ENCODE measurements around the gene SS18.

The SS18 gene

DNA sequence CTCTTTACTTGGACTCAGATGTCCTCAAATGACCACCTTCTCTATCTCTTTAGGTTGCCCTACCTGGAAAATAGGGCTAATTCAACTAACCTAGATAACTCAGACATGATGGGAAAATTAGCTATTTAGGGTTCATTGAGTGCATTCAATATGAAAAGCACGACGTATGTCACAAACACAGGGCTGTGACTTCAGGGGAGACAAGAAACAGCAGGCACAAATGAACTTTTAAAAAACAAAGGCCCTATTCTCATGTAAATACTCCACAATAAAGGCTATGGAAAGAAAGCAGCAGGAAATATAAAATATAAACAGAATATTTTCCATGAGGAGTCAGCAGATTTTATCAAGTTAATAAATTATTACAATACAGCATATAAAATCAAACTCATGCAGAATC lies 97.8 kb downstream of the SS18 start:
- DNase-seq: no peak

DNA sequence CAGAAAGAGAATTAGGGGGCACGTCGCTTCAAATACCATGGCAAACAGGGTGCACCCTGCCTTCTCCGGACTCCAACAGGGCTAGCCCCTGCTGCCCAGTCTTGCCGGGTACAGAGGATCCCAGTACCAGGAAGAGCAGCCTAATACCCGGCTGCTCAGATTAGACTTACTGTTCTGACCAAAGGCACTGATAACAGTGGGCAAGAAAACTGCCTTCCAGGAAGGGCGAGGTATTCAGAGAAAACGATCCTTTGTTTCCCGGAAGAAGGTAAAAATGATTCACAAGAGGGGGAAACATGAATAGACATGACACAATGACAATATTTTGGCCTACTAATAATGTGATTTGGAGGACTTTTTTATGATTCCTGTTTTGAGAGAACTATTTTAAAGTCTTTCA lies 99.9 kb downstream of the SS18 start:
- no peak for DNase-seq

DNA sequence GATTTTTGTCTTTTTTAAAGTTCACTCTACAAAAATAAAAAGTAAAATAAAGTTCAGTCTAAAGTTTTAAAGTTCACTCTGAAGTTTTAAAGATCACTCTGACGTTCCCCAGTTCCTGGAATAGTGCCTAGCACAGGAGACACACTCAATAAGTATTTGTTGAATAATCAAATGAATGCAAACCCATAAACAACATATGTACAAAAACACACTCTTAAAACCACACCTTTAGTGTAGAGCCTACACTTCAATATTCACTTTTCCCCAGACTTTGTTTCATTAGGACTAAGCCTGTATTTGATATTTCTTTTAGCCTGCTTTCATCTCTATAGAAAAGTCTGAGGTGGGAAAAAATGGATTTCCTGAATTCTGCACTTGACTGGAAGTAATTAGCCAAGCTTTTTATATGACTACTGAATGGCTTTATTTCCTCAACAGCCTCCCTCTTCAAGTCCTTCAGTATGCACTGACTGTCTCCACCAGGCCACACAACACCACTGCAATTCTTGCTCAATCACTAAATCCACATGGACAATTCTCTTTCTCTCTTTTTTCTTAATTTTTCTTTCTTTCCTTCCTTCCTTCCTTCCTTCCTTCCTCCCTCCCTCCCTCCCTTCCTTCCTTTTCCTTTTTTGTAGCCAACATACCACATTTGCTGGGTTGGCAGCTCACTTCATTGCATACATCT lies 104.6 kb downstream of the SS18 start:
- no peak for DNase-seq

DNA sequence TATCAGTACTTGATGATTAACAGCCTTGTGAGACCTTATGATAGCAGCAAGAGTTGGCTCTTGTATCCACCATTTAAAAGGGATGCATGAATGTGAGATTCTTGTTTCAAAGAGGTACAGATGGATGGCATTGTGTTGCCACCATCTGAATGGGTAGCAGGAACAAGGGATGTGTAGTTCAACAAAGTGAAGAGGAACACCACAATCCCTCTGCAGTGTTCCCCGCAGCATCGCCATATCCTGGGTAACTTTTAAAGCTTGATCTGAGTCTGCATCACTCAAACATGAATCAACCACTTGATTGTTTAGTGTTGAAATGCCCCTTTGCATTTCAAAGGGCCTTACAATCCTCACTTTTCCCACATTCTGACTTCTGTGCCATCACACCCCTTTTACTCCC lies 106.7 kb downstream of the SS18 start:
- no peak for DNase-seq

DNA sequence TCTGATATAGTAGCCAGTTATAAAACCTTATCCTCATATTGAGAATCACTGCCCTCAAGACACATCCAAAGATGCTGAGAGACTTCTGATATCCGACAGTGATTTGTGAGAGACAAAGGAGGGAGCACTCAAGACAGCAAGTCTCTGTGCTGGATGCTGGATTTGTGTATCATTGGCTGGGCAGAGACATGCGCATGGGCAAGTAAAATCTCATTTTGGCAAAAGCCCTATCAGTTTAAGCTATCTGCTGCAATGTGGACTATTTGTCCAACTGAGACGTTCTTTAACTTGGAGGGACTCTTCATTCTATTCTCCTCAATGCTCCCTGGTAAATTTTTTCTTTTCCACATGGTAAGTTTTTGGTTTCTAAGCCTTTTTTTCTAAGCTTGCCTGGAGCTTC lies 107.5 kb downstream of the SS18 start:
- no peak for DNase-seq

DNA sequence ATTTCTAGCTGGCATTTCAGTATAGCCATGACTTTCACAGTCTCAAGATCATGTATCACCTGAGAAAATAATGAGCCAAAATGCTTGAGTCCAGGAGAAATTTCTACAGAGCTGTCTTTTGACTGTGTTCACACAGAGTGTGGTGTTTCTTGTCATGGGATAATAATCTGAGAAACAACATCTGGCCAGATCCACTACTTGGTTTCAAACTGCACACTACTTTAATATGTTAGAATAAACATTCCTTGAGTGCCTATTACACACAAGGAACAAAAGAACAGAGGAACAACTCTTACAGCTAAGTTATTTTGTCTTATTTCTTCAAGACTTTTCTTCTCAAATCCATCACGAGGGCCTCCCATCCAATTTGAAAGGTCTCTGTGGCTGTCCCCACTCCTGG lies 108.3 kb downstream of the SS18 start:
- DNase-seq: no peak

DNA sequence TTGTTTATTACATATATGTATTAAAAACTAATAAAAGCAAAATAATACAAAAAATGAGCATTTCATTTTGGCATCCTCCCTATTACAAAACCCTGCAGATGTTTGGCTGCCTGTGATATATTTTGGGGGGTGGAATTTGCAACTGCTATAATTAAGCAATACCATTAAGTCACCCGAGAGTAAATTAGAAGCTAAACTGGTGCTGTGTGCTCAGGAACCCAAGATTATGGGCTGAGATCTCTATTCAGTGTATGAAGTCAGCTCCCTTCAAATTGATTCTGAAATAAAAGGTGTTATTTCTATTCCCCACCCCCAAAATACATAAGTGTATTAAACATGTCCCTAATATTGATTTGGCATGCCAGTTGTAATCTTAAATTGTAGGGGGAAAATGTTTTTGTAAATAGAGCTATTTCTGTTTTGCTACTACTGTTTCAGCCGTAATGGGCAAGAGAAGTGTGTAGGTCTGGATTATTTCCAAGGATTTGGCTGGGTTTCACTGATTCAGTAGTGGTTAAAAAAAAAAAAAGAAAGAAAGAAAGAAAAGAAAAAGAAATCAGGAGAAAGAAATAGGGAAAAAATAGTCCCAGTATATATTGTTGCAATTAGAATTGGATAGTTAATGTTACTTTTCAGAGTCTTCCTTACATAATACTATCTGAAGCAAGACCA lies 110.9 kb downstream of the SS18 start:
- no peak for DNase-seq

DNA sequence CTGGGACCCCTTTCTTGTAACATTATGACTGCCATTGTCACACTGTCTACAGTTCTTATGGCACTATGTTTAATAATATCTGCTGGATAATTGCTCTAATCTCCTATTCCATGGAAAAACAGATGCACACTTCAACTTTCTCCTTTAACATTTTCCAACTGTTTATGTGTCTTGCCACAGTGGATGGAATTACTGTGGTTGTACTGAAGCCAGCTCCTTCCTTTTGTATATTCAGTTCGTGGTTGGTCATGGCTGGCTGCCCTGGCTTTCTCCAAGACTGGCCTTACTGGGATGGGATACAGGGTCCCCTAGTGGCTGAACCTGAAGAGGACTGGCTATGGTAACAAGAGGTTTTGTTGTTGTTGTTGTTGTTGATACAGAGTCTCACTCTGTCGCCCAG lies 113.9 kb downstream of the SS18 start:
- DNase-seq: no peak

DNA sequence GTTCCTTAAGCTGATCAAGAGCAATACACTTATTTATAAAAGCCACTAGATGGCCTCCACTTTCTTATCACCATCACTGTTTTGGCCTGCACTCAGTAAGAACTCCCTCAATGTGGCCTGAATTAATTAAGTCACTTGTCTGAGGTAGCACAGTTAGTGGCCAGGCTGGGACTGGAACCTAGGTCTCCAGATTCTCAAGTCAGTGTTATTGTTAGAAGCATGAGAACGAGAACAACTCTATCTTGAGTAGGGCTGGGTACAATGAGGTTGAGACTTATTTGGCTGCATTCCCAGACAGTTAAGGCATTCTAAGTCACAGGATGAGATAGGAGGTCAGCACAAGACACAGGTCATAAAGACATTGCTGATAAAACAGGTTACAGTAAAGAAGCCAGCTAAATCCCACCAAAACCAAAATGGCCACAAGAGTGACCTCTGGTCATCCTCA lies 115.8 kb downstream of the SS18 start:
- DNase-seq: no peak
